GM21515 (cell line): ENCODE measurements around the gene EIF1AX.

Experiments
- ATAC-seq: cut with Tn5 transposase; IDR thresholded peaks from one replicate; pipeline ENCODE4 v1.9.1; 2021; ENCODE audit not compliant: unreplicated experiment

Gene EIF1AX

DNA sequence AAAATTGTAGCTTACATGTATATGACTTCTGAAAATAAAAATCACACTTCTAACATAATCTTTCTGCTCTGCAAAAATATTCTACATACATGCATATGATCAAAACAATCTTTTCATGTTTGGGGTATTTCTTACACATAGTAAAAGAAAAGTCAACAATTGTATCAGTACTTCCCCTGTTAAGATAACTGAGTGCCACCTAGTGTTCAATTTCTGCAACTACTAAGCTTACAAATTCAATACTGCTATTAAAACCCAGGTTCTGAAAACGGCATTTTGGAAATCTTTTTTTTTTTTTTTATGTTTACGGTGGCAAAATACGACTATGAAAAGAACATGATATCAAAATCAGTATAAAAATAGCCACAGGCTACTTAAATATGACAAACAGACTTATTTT is 14.2 kb downstream of the EIF1AX start:
- ATAC-seq, result peak; percentile 55

DNA sequence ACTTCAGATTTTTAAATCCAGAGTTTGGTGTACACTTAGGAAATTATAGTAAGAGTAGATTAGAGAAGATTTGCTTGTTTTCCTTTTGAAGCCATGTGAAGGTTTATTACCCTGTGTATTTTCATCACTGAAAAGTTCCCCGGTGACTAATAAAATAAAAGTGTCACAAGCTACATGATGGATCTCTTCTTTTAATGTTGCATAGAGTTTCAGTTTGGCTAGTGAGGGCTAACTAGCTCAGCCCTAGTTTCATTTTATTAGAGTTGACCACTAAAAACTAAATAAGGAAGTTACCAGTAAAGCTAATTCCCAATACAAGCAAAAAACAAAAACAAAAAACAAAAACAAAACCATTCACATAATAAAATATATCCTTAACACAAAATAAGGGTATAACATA is 14.8 kb downstream of the EIF1AX start:
- ATAC-seq, result peak; percentile 55

DNA sequence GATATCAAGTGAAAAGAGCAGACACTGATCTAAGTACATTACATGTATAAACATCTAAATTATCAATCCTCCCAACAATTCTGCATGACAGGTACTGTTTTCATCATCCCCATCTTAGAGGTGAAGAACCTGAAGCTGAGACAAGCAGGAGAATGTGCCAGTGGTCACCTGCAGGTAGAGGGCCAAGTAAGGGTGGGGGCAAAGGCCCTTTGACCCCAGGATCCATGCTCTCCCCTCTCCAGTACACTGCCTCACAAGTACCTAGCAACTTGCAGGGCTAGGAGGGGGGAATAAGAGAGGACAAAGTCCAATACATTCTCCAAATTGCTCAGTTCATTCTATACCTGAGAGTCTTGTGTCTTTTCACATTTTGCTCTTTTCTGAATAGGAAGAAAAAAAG is 16.7 kb downstream of the EIF1AX start:
- no peak for ATAC-seq

DNA sequence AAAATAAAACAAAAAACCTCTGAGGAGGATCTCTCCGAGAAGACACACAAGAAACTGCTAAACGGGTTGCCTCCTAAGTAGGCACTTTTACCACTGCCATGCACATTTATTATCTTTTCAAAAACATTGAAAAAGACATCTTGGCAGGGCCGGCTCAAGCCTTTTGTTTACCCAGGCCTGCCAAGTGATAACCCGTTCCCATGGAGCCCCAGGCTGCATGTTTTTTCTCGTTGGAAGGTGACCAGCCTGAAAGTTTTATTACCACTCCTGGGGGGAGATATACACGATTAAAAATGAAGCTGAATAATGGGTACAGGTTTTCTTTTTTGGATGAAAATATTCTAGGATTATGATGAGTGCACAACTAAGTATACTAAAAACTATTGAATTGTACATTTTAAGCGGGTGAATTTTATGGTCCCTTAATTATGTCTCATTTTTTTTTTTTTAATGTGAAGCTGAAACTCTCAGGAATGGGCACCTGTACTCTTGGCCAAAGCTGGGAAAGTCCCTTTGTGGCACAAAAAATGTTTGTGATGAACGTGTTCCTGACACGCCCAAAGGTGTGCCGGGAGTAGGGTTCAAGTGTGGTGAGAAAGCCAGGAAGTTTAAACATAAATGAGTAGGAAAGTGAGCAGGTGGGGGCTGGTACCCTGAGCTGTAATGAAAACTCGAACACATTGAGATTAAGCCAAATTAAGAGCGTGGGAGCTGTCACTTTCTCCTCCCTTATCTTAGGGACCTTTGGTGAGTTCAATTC is 23.4 kb downstream of the EIF1AX start:
- ATAC-seq, result no peak

DNA sequence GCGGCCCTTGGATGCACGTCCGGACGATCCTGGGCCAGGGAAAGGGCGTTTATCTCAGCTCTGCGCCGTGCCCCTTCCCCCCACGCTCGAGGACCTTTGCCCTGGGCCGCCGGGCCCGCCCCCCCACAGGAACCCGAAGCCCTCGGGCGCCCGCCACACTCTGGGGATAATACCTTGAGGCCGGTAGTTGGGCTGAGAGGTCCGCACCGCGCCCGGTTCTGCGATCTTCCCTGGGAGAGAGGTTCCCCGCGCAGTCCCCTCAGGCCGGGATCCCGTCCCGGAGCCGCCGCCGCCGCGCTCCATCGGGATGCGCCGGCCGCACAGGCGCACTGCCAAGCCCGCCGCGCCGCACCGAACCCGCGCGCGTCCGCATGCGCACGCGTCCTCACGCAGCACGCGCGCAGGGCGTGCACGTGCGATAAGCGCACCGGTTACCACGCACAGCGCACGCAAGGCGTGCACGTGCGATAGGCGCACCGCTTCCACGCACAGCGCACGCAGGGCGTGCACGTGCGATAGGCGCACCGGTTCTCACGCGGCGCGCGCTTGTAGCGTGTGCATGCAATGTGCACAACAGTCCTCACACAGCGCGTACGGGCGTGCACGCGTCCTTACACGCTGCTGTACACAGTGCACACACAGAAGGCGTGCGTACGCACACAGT is 24.9 kb downstream of the EIF1AX start, which contains the start of gene MAP7D2:
TSS of gene MAP7D2 (minus strand) at position 331 of the 664 bp plus-strand sequence. CDS start at position 303, 28 bp downstream.
- no peak for ATAC-seq

DNA sequence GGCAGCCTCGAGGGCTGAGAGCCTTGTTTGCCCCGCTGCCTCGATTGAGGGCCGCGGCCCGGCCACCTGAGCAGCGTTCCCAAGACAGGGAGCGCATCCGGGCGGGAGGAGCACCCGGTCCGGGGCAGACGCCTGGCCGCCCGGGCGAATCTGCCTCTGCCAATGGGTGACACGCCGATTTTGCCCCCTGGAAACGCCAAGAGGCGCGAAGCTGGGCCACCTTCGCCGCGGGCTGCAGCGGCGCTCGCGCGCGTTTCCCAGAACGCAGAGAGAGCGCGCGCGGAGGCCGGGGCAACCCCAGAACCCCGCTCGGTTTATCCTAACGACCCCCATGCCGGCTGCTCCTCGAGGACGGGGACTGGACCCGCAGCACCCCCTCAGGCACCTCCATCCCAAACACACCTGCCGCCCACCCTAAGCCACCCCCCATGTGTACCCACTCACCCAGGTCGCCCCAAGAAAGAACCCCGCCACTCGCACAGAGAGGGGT is 25.5 kb downstream of the EIF1AX start:
- no peak for ATAC-seq

DNA sequence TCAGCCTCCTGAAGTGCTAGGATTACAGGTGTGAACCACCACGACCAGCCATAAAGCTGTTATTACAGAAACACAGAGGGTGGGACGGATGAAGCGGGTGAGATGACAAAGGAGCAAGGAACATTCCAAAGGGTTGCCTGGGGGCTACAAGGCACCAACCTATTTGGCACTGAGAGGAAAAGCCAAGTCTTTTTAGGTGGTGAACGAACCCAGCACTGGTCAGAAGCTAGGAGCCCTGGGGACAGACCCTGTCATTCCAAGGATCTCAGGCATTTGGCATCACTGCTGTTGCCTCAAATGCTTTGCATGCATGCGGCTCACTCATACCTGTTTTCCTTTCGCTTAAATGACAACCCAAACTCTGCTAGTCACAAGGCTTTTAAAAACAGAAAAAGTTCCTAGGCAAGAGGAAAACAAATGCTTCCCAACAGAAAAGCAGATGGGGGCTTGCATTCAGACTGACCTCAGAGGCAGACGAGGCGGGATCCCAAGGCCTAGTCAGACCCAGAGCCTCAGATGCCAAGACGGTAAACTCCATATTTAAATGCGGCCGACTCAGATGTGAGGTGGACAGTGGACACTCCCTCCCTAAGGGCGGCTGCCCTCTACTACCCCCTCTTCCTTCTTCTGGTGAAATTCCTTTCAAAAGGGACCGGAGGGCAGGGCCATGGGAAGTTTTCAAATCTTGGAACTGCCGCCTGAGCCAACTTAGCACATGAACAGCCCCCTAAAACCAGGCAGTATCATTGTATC is 29.4 kb downstream of the EIF1AX start:
- ATAC-seq, result no peak

DNA sequence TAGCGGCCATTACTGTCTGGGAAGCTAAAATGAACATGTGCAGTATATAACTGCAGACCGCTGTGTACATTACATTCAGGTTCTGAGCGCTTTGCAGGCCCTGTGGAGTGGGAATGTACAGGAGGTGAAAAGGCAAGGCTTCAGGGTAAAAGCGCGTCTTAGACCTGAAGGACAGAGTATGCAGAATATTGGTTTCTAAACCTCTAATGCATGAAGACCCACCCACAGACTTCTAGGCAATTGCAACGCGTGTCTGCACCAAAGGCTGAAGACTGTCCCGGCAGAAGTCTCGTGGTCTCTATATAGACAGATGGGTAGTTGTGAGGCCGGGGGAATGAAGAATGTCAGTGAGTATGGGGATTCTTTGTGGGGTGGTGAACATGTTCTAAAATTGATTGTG is 30.4 kb downstream of the EIF1AX start:
- no peak for ATAC-seq

DNA sequence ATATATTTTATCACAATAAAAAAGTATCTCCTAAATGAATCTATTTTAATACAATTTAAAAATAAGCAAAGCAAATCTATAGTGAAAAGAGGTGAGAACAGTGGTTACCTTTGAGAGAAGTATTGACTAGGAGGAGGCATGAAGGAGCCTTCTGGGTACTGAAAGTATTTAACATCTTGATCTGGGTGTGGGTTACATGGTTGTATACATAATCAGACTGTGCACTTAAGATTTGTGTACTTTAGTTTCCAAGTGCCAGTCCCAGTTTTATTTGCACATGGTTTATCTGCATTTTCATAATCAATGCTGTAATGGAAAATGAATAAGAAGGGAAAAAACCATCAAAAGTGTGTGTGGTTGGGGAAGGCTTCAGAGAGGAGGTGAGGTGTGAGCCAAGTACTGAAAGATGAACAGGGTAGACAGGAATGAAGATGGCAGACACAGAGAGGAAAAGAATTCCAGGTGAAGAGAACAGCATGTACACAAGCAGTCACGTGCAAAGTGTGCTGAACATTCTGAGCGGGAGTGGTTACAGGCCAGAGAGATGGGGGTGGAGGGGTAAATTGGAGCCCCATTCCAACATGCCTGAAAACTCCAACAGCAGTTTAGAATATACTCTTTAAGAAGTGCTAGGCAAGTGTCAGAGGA is 39.6 kb downstream of the EIF1AX start:
- no peak for ATAC-seq

DNA sequence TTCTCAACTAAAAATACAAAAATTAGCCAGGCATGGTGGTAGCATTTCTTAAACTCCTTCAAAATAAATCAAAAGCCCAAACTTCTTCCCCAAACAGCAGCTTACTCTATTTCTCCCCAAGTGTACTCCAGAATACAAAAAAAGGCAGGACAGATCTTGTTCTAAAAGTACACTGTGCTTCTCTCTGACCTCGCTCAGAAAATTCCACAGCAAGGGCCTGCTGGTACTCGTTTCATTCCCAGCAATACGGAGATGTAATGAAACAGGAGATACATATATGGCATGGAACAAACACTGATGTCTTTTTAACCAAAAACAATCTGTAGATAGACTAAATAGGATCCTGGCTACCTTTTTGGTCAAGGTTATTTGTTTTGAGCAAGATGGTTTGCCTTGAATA is 50.1 kb downstream of the EIF1AX start:
- ATAC-seq, result no peak

DNA sequence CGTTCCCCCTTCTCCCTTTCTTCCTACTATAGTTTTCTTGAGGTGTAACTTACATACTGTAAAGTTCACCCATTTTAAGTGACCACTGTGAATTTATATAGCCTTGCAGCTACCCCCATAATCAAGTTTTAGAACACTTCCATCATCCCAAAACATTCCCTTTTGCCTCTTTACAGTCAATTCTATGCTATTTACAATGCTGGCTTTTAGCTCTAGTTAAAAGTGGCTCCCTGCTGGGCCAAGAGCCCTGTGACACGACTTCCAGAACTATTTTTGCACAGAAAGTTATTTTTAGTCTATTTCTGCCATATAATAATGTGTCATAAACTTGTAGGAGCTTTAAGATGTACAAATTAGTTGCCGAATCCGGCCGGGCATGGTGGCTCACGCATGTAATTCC is 51.8 kb downstream of the EIF1AX start:
- ATAC-seq, result no peak

DNA sequence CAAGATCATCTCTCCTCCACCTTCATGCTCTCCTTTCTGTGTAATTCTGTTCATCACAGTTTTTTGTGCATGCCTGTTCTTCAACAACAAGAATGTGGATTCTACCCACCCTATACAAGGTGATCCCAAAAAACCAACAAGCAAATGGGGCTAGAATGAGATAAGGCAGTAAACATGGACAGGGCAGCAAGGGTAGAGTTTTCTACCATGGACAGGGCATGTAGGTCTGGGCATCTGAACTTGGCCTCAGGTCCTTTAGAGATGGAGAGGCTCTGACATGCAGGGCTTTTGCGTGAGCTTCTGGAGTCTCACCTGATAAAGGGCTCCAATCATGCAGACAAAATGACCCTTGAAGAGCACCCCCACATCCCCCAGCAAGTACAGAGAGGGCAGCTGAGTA is 61.4 kb downstream of the EIF1AX start:
- ATAC-seq, result no peak
